ENCODE data around the gene MAP3K7.
A peak's percentile ranks its signal among the peaks of the same experiment; 100 is the strongest.
"Not testable (repeated sequence)": the region's sequence is repeated elsewhere in the genome, so short reads cannot be mapped to it uniquely, and the experiment has no call there.

MAP3K7 gene

GRCh38 chr6:90575267-90575666, 11.6 kb downstream of the MAP3K7 start:
- no peak for DNase-seq

GRCh38 chr6:90574610-90575009, 12.3 kb downstream of the MAP3K7 start:
- no peak for DNase-seq

GRCh38 chr6:90573624-90574023, 13.2 kb downstream of the MAP3K7 start:
- DNase-seq, result no peak

- no peak for DNase-seq
Observed at GRCh38 chr6:90572856-90573255, 14.0 kb downstream of the MAP3K7 start.

- no peak for DNase-seq
Observed at GRCh38 chr6:90569223-90569622, 17.6 kb downstream of the MAP3K7 start.

- not testable (repeated sequence) for DNase-seq
Observed at GRCh38 chr6:90567682-90568081, 19.2 kb downstream of the MAP3K7 start.

GRCh38 chr6:90562341-90562740, 24.5 kb downstream of the MAP3K7 start:
- peak; percentile 18 for DNase-seq

GRCh38 chr6:90559931-90560330, 26.9 kb downstream of the MAP3K7 start:
- no peak for DNase-seq

GRCh38 chr6:90557006-90557405, 29.9 kb downstream of the MAP3K7 start:
- DNase-seq, result no peak

- DNase-seq, result no peak
Observed at GRCh38 chr6:90547991-90548390, 38.9 kb downstream of the MAP3K7 start.

GRCh38 chr6:90547079-90547478, 39.8 kb downstream of the MAP3K7 start:
- no peak for DNase-seq

GRCh38 chr6:90545448-90545847, 41.4 kb downstream of the MAP3K7 start:
- no peak for DNase-seq

- no peak for DNase-seq
Observed at GRCh38 chr6:90544741-90545140, 42.1 kb downstream of the MAP3K7 start.

- DNase-seq, result no peak
Observed at GRCh38 chr6:90544081-90544480, 42.8 kb downstream of the MAP3K7 start.

GRCh38 chr6:90541221-90541620, 45.7 kb downstream of the MAP3K7 start:
- no peak for DNase-seq

- DNase-seq, result no peak
Observed at GRCh38 chr6:90538278-90539046, 48.4 kb downstream of the MAP3K7 start.

GRCh38 chr6:90537723-90538258, 49.1 kb downstream of the MAP3K7 start:
- DNase-seq, result no peak

GRCh38 chr6:90537027-90537426, 49.8 kb downstream of the MAP3K7 start:
- DNase-seq, result no peak

GRCh38 chr6:90536520-90536919, 50.4 kb downstream of the MAP3K7 start:
- no peak for DNase-seq

GRCh38 chr6:90534337-90535025, 52.4 kb downstream of the MAP3K7 start:
- no peak for DNase-seq

- DNase-seq, result no peak
Observed at GRCh38 chr6:90533615-90534336, 53.1 kb downstream of the MAP3K7 start.

GRCh38 chr6:90530882-90531281, 56.0 kb downstream of the MAP3K7 start:
- DNase-seq, result no peak

GRCh38 chr6:90525421-90525820, 61.5 kb downstream of the MAP3K7 start:
- no peak for DNase-seq
